Ishikawa (cell line): ENCODE measurements around the gene PBX4.

Experiments
- CEBPB ChIP-seq: IDR thresholded peaks from 2 replicates; pipeline ENCODE4 v1.6.1; 2012
- CREB1 ChIP-seq: IDR thresholded peaks from 2 replicates; pipeline ENCODE4 v1.6.1; 2012; ENCODE audit warnings: low read depth
- EGR1 ChIP-seq: IDR thresholded peaks from 2 replicates; pipeline ENCODE4 v1.6.1; 2012
- EP300 ChIP-seq: IDR thresholded peaks from 2 replicates; pipeline ENCODE4 v1.6.1; 2012; ENCODE audit warnings: borderline replicate concordance
- FOXM1 ChIP-seq: IDR thresholded peaks from 2 replicates; pipeline ENCODE4 v1.6.1; 2012; ENCODE audit warnings: low read depth, borderline replicate concordance
- MAX ChIP-seq: IDR thresholded peaks from 2 replicates; pipeline ENCODE4 v1.6.1; 2012
- NFIC ChIP-seq: IDR thresholded peaks from 2 replicates; pipeline ENCODE4 v1.6.1; 2012
- RAD21 ChIP-seq: IDR thresholded peaks from 2 replicates; pipeline ENCODE4 v1.6.1; 2012; ENCODE audit warnings: low read depth
- REST ChIP-seq: IDR thresholded peaks from 2 replicates; pipeline ENCODE4 v1.6.1; 2012; ENCODE audit warnings: low read depth, mild to moderate bottlenecking
- TCF12 ChIP-seq: IDR thresholded peaks from 2 replicates; pipeline ENCODE4 v1.6.1; 2012; ENCODE audit warnings: low read depth
- TEAD4 ChIP-seq: IDR thresholded peaks from 2 replicates; pipeline ENCODE4 v1.6.1; 2012
- USF1 ChIP-seq: IDR thresholded peaks from 2 replicates; pipeline ENCODE4 v1.6.1; 2012
- YY1 ChIP-seq: IDR thresholded peaks from 2 replicates; pipeline ENCODE4 v1.6.1; 2012; ENCODE audit warnings: low read depth
- ZBTB7A ChIP-seq: IDR thresholded peaks from 2 replicates; pipeline ENCODE4 v1.6.1; 2012; ENCODE audit warnings: low read depth

GRCh38 chr19:19550972-19551852, 67.3 kb downstream of the PBX4 start:
- TF ChIP-seq ZBTB7A (no peak), EGR1 (no peak), CREB1 (no peak), TEAD4 (no peak), RAD21 (no peak), NFIC (no peak), CEBPB (no peak), EP300 (no peak), FOXM1 (no peak), REST (no peak), YY1 (no peak), MAX (no peak), USF1 (no peak), TCF12 (no peak)
